SK-MEL-5 (cell line): ENCODE results near the gene HIPK2. TPM values are rescaled to one million over a fixed set of nuclear protein-coding genes. Genes with fewer than 3 reads are reported as not detected.
"Not testable (repeated sequence)": the region's sequence is repeated elsewhere in the genome, so short reads cannot be mapped to it uniquely, and the experiment has no call there.

ENCODE experiments used
- DNase-seq: peaks from one replicate; pipeline ENCODE4 v3.0.0-alpha.2; 2016; ENCODE audit warnings: low read depth, low spot score
- in situ Hi-C: cut with HindIII; loops from 2 replicates; pipeline ENCODE4 v1.10.0; 2016; ENCODE audit warnings: low sequenced_read_pairs, high pct_unique_total_duplicates, low pct_unique_long_range_greater_than_20kb
- total RNA-seq: library from RNA; depleted of rRNA; stranded (reverse); fragments of >200 nt; shearing (Covaris generic); gene quantifications from 2 replicates; pipeline ENCODE4 v1.2.3, GENCODE V29; 2014

HIPK2 gene
- total RNA-seq, 1 experiment from 2014 or later = 16.1 TPM

- in situ Hi-C loops = no loop called here
- no peak for DNase-seq
These were observed 138.2 kb downstream of the HIPK2 start for GRCh38 chr7:139639563-139639962.

- in situ Hi-C loops = no loop called here
- DNase-seq = no peak
These were observed 142.1 kb downstream of the HIPK2 start for GRCh38 chr7:139635526-139636302.

DNA sequence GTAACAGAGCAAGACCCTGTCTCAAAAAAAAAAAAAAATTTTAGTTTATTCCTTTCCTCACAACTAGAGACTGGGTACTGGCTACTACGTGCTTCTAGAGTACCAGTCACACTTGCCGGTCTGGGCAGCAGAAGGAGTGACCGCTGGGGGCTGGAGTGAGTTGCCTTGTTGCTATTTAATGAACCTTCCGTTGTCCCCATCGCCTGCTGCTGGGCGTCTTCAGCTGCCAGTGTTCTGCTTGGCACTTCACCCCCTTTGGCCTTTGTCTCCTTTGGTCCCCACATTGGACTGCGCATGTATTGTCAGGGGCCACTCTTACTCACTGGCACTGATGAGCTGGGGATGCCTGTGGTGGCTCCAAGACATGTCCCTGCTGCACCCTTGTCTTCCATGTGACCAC, 143.7 kb downstream of the HIPK2 start:
- in situ Hi-C loops = no loop called here
- DNase-seq = no peak

DNA sequence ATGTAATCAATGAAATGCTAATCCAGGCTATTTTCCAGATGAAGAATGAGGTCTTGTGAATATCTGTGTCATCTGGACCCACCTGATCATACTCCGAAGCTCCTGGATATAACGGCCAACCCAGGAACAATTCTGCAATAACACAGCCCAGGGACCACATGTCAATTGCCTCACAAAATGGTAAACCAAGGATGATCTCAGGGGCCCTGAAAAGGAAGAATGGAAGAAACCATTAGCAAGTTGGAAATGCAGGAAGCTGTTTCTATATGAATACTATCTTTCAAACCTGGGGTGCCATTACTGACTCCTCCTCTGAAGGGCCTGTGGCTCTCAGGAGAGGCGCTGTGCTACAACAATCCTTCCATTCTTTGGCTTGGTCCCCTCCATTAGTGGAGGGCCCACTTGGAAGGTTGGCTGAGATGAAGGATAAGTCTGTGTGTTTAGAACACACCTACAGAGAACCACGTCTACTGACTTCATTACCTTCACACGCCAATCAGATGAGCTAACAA, 146.2 kb downstream of the HIPK2 start:
- in situ Hi-C loops = no loop called here
- no peak for DNase-seq

- DNase-seq = no peak
- in situ Hi-C loops = no loop called here
These were observed 146.9 kb downstream of the HIPK2 start for GRCh38 chr7:139630643-139631519.

GRCh38 chr7:139629392-139630082, 148.3 kb downstream of the HIPK2 start:
- no peak for DNase-seq
- in situ Hi-C loops = no loop called here

GRCh38 chr7:139627831-139628230, 150.0 kb downstream of the HIPK2 start:
- in situ Hi-C loops = no loop called here
- no peak for DNase-seq

DNA sequence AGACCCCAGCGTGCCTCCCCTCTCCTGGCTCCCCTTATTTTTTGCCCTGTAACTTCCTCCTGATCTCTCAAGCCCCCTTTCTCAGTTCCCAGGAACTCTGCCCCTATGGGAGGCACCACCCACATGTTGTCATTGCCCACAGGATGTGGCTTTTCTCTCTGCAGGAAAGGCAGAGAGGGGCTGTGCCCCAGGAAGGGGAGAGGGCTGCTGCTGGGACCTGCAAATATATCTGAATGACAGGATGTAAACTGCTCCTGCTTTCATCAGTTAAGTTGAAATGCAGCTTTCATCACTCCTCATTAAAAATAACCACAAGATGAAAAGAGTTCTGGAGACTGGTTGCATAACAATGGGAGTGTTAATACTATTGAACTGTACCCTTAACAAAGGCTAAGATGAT, 151.0 kb downstream of the HIPK2 start:
- in situ Hi-C loops = no loop called here

DNA sequence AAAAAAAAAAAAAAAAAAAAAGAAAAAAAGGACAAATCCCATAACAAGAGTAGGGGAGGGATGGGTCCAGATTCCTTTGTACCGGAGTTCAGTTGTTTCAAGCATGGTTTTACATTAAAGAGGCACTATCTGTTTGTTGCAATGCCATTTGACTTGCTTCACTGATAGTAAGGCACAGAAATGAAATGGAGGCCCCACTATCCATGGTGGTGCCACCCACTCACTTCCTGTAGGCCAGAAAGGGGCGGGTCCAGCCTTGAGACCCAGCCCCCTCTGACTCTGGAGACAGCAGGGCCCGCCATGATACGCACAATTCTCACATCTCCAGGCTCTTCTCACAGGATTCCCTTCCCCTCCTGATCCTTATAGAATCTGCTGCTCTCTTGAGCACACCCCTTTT, 154.3 kb downstream of the HIPK2 start:
- in situ Hi-C loops = no loop called here
- DNase-seq = peak; percentile 49

More for the DNA sequence above, 151.0 kb downstream of the HIPK2 start:
- DNase-seq = no peak

DNA sequence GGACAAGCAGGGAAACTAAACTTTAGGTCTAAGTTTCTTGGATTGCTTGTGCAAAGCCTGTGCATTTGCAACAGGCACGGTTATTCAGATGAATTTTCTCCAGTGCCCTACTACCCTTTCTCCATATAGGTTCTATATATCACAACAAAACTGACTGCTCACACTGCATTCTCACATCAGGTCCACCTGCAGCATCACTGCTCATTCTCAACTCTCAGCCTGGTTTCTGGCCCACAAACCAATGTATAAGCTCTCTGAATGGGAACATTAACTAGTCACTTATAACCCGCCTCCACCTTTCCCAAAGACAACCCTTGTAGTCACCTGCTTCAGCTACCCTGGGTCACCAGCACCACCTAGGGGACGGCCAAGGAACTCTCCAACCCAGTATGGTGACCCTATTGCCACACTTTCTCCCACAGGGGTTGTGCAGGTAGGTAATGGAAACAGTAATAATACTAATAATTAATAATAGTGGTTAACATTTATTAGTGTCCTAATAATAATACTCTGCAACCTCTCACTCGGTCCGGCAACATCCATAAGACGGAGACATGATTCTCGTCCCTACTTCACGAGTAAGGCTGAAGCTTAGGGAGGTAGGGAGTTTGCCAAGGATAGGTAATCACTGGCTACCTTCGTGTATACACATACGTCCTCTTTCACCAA, 157.0 kb downstream of the HIPK2 start:
- peak; percentile 77 for DNase-seq

GRCh38 chr7:139619367-139619657, 158.5 kb downstream of the HIPK2 start:
- no peak for DNase-seq
- in situ Hi-C loops = no loop called here

More for the DNA sequence above, 157.0 kb downstream of the HIPK2 start:
- in situ Hi-C loops = no loop called here

DNA sequence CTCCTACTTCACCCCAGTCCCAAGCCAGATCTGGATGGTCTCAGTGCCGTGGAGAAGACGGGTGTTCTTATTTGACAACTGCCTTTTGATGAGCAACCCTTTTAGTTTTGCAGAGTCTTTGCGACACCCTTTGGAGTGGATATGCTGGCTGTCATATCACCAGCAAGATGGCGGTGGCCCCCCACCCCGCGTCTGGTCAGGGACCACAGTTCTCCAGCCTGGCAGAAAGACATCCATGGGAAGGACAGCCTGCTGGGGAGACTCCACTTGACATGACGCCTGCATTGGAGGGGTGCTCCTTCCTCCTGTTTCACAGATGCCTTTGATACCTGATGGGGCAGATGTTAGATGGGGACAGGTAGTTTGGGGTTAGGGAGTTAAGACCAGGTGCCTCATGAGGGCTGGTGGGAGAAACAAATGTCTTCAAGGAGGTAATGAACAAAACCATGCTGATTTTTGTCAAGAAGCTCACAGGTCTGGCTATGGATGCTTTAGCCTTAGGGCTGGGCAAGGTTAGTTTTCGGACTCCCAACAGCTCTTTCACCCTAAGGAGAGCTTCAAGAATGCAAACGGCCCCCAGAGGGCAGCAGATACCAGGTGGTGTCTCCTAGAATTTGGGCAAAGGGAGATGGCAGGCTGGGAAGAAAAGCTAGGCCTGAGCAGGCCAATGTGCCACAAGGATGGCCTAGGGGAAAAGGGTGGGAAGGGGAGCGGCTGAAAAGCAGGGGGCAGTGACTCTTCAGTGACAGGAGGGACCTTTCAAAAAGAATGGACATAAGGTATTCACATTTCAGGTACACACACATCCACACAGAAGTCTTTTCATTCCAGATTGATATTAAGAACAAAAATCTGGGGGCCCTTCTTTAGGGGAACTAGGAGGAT, 159.1 kb downstream of the HIPK2 start:
- in situ Hi-C loops = no loop called here
- peak; percentile 70 for DNase-seq

GRCh38 chr7:139617074-139617473, 160.7 kb downstream of the HIPK2 start:
- DNase-seq = no peak
- in situ Hi-C loops = no loop called here

GRCh38 chr7:139614886-139615285, 162.9 kb downstream of the HIPK2 start:
- in situ Hi-C loops = no loop called here
- DNase-seq = no peak

DNA sequence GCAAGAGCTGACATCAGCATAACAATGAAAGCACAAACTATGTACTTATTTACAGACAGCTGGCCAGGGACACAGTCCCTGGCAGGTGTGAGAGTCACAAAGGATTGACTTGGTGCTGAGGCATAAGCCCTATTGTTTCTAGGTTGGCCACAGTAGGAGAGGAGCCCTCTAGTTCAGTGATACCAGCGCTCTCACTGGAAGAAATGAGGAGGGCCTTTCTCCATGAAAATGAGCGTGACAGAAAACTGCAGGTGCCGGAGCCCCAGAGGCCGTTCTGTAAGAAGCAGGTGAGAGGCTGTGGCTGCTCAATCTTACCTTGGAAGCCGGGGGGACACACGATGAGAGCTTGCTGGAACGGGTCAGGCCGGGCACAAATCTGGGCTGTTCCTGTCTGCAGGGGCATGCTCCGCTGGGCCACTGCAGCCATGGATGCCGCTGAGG, 163.8 kb downstream of the HIPK2 start:
- in situ Hi-C loops = no loop called here
- DNase-seq = no peak

- DNase-seq, in situ Hi-C loops: not testable (repeated sequence)
These were observed 166.2 kb downstream of the HIPK2 start for GRCh38 chr7:139611556-139611955.

DNA sequence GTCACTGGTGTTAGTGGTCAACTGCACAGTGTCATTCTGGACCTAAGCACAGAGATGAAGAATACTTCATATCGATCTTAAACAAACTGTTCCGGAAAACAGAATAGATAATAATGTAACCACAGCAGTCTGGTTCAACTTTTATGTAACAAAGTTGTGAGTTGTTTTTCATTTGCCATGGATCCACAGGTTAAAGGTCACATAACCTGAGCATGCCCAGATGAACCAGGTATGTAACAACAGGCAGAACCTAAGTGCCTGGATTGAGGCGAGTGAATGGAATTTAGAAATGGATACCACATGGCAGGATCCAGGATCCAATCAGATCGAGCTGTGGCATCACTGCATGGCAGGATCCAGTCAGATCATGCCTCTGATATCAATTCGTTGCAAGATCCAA, 167.2 kb downstream of the HIPK2 start:
- no peak for DNase-seq
- in situ Hi-C loops = no loop called here
